Transverse colon (tissue), 4 donors: ENCODE measurements around the gene GRIK4.

ENCODE experiments used
- CTCF ChIP-seq, 5 experiments: fragments of 200-600 bp in 3 of 5; fragments of 450-650 bp in 2 of 5; sonication (generic) in 3 of 5; IDR thresholded peaks; 1 replicate in 2 of 5; 2 replicates in 3 of 5; pipeline ENCODE4 v1.5.1; 2016 to 2017; ENCODE audit warnings: antibody characterized with exemption in 5 of 5, inconsistent platforms in 3 of 5, mild to moderate bottlenecking in 2 of 5, moderate library complexity in 1 of 5
- POLR2A ChIP-seq: fragments of 450-650 bp; IDR thresholded peaks from one replicate; pipeline ENCODE4 v1.6.1; 2016; ENCODE audit warnings: antibody characterized with exemption, mild to moderate bottlenecking, moderate library complexity
- POLR2AphosphoS5 ChIP-seq, 3 donors: sonication (generic); formaldehyde crosslinking; IDR thresholded peaks; one replicate each; pipeline ENCODE4 v1.6.1; 2016; ENCODE audit warnings: antibody characterized with exemption in 3 of 3

- TF ChIP-seq CTCF (IDR thresholded peaks at IDR 0.05) (no peak), POLR2A (no peak), POLR2AphosphoS5 (IDR thresholded peaks at IDR 0.05) (no peak)
Observed at GRCh38 chr11:120971825-120972224, 460.3 kb downstream of the GRIK4 start.
